HCT116 (cell line): ENCODE data around the gene RAP1GAP2. TPM values are rescaled to one million over a fixed set of nuclear protein-coding genes. Genes with fewer than 3 reads are reported as not detected.
A peak's percentile ranks its signal among the peaks of the same experiment; 100 is the strongest.

ENCODE experiments used
- ATAC-seq: fragments of 200-7000 bp; cut with Tn5 transposase; 2 replicates; pipeline ENCODE4 v1.9.1; 2020; ENCODE audit warnings: mild to moderate bottlenecking, moderate library complexity
- BruUV-seq: library from RNA; stranded (reverse); fragments of 400-500 nt; replicated peaks from 2 replicates; lab custom pipeline; 2021; lab: Mats Ljungman, UMichigan
- CTCF ChIA-PET: fragments of 300-600 bp; sonication (Branson Sonifier 250); formaldehyde crosslinking; loops from one replicate; lab custom pipeline; 2021; ENCODE audit warnings: antibody characterized with exemption; lab: Charles Lee
- POLR2A ChIA-PET: fragments of 300-600, 350-600 bp; sonication (Branson Sonifier 250); formaldehyde crosslinking; loops from one replicate; lab custom pipeline; 2021; ENCODE audit warnings: antibody characterized with exemption; lab: Charles Lee
- RAD21 ChIA-PET, 2 experiments: fragments of 300-600 bp; sonication (Branson Sonifier 250); formaldehyde crosslinking; loops; one replicate each; lab custom pipeline; 2023; ENCODE audit warnings: low total read pairs in 2 of 2; ENCODE audit not compliant: uncharacterized antibody in 2 of 2, unreplicated experiment in 2 of 2, low non-redundant PET in 1 of 2; lab: Charles Lee
- DNase-seq: peaks from one replicate; pipeline ENCODE4 v3.0.0-alpha.2; 2010; ENCODE audit warnings: low read depth, low spot score
- H2AFZ ChIP-seq: fragments of 200-600 bp; shearing (Covaris generic), sonication (generic); 2 replicates; pipeline ENCODE4 v1.6.1; 2017; ENCODE audit warnings: low read depth, mixed run types, mixed read lengths, antibody characterized with exemption, low read length; ENCODE audit not compliant: poor library complexity, severe bottlenecking
- H3K27ac ChIP-seq: 2 replicates; pipeline ENCODE4 v1.5.1; 2012; ENCODE audit warnings: low read depth, low read length
- H3K27me3 ChIP-seq: fragments of 200-600 bp; sonication (generic); 2 replicates; pipeline ENCODE4 v1.6.1; 2016; ENCODE audit warnings: mixed run types, low read length, mixed read lengths; ENCODE audit not compliant: insufficient read depth
- H3K36me3 ChIP-seq, 2 experiments: fragments of 200-500 bp in 1 of 2; fragments of 200-600 bp in 1 of 2; sonication (Bioruptor generic) in 1 of 2; sonication (generic) in 1 of 2; 2 replicates each; pipeline versions ENCODE4 v1.5.1 to v1.6.1; 2014 to 2016; ENCODE audit warnings: low read length in 2 of 2, inconsistent platforms in 1 of 2, mixed read lengths in 1 of 2, mixed run types in 1 of 2; ENCODE audit not compliant: insufficient read depth in 2 of 2, control insufficient read depth in 1 of 2
- H3K4me1 ChIP-seq, 2 experiments: fragments of 200-600 bp in 1 of 2; sonication (generic) in 1 of 2; 2 replicates each; pipeline versions ENCODE4 v1.5.1 to v1.6.1; 2012 to 2017; ENCODE audit warnings: low read length in 2 of 2, inconsistent platforms in 1 of 2, mild to moderate bottlenecking in 1 of 2, mixed read lengths in 1 of 2, mixed run types in 1 of 2, moderate library complexity in 1 of 2; ENCODE audit not compliant: insufficient read depth in 2 of 2, control insufficient read depth in 1 of 2
- H3K4me2 ChIP-seq: fragments of 200-600 bp; sonication (generic); 2 replicates; pipeline ENCODE4 v1.6.1; 2017; ENCODE audit warnings: mixed run types, low read length, mixed read lengths
- H3K4me3 ChIP-seq, 2 experiments: fragments of 200-600 bp in 1 of 2; sonication (generic) in 1 of 2; replicated peaks in 1 of 2; 2 replicates each; pipeline ENCODE4 v1.5.1; 2011 to 2016; ENCODE audit warnings: low read length in 2 of 2, control low read depth in 1 of 2, low read depth in 1 of 2, mild to moderate bottlenecking in 1 of 2, mixed read lengths in 1 of 2, mixed run types in 1 of 2
- H3K79me2 ChIP-seq: fragments of 200-600 bp; sonication (generic); 2 replicates; pipeline ENCODE4 v1.6.1; 2017; ENCODE audit warnings: mild to moderate bottlenecking, mixed run types, low read length, moderate library complexity, mixed read lengths; ENCODE audit not compliant: insufficient read depth
- H3K9ac ChIP-seq: fragments of 200-600 bp; sonication (generic); 2 replicates; pipeline ENCODE4 v1.6.1; 2016; ENCODE audit warnings: low read length, mixed read lengths
- H3K9me2 ChIP-seq: fragments of 200-600 bp; sonication (generic), shearing (Covaris generic); 2 replicates; pipeline ENCODE4 v1.6.1; 2017; ENCODE audit warnings: mixed run types, mild to moderate bottlenecking, moderate library complexity; ENCODE audit not compliant: insufficient read depth
- H3K9me3 ChIP-seq, 2 experiments: fragments of 200-500 bp in 1 of 2; fragments of 200-600 bp in 1 of 2; sonication (Bioruptor generic) in 1 of 2; sonication (generic) in 1 of 2; 2 replicates each; pipeline ENCODE4 v1.6.1; 2014 to 2017; ENCODE audit warnings: low read length in 2 of 2, mixed read lengths in 2 of 2, inconsistent platforms in 1 of 2, low read depth in 1 of 2, mild to moderate bottlenecking in 1 of 2, mixed run types in 1 of 2, moderate library complexity in 1 of 2; ENCODE audit not compliant: control insufficient read depth in 1 of 2, insufficient read depth in 1 of 2
- H4K20me1 ChIP-seq: fragments of 200-600 bp; sonication (generic), shearing (Covaris generic); 2 replicates; pipeline ENCODE4 v1.6.1; 2017; ENCODE audit warnings: mixed run types, mild to moderate bottlenecking, moderate library complexity; ENCODE audit not compliant: insufficient read depth
- CBX3 ChIP-seq: IDR thresholded peaks from 2 replicates; pipeline ENCODE4 v1.6.1; 2012; ENCODE audit warnings: low read depth
- EGR1 ChIP-seq: IDR thresholded peaks from 2 replicates; pipeline ENCODE4 v1.6.1; 2012; ENCODE audit warnings: low read depth
- EZH2 ChIP-seq: fragments of 200-600 bp; sonication (generic); IDR thresholded peaks from 2 replicates; pipeline ENCODE4 v1.6.1; 2017; ENCODE audit warnings: antibody characterized with exemption, mixed run types
- FOSL1 ChIP-seq: IDR thresholded peaks from 2 replicates; pipeline ENCODE4 v1.6.1; 2012; ENCODE audit warnings: low read depth
- JUND ChIP-seq: IDR thresholded peaks from 2 replicates; pipeline ENCODE4 v1.6.1; 2012
- POLR2A ChIP-seq: IDR thresholded peaks from 2 replicates; pipeline ENCODE4 v1.7.0; 2011; ENCODE audit warnings: borderline replicate concordance; ENCODE audit not compliant: insufficient read depth, insufficient read length; ENCODE audit errors: extremely low read depth
- POLR2AphosphoS5 ChIP-seq: IDR thresholded peaks from 2 replicates; pipeline ENCODE4 v1.6.1; 2011; ENCODE audit warnings: mild to moderate bottlenecking, low read depth, low read length, moderate library complexity
- RAD21 ChIP-seq: IDR thresholded peaks from 2 replicates; pipeline ENCODE4 v1.6.1; 2012; ENCODE audit warnings: low read depth, mild to moderate bottlenecking
- SIN3A ChIP-seq: IDR thresholded peaks from 2 replicates; pipeline ENCODE4 v1.6.1; 2012; ENCODE audit warnings: low read depth
- SP1 ChIP-seq: IDR thresholded peaks from 2 replicates; pipeline ENCODE4 v1.6.1; 2012; ENCODE audit warnings: low read depth
- SRF ChIP-seq: IDR thresholded peaks from 2 replicates; pipeline ENCODE4 v1.6.1; 2012; ENCODE audit warnings: low read depth
- YY1 ChIP-seq: IDR thresholded peaks from 2 replicates; pipeline ENCODE4 v1.6.1; 2011; ENCODE audit warnings: low read length, low read depth, moderate library complexity, mild to moderate bottlenecking; ENCODE audit not compliant: insufficient replicate concordance; ENCODE audit errors: extremely low read depth
- ZFX ChIP-seq: fragments of 450-650 bp; IDR thresholded peaks from 2 replicates; pipeline ENCODE4 v1.6.1; 2017
- ZNF274 ChIP-seq: fragments of 200-500 bp; sonication (Bioruptor generic); IDR thresholded peaks from 2 replicates; pipeline ENCODE4 v1.6.1; 2014; ENCODE audit warnings: mild to moderate bottlenecking, low read depth, low read length, inconsistent platforms
- intact Hi-C: fragments of 100-400 bp; cut with micrococcal nuclease; formaldehyde crosslinking; loops from 2 replicates; pipeline ENCODE4 v1.10.0; 2022
- total RNA-seq: library from RNA; stranded (reverse); gene quantifications from one replicate; pipeline ENCODE4 v1.2.1, GENCODE V29; 2021; ENCODE audit not compliant: unreplicated experiment
- TF ChIP-seq, protein P1 (sequence below), 3 experiments: fragments of 200-600 bp in 1 of 3; sonication (generic) in 1 of 3; IDR thresholded peaks in 2 of 3; conservative IDR thresholded peaks in 1 of 3; 2 replicates each; pipeline ENCODE4 v1.5.1; 2012 to 2017; ENCODE audit warnings: low read depth in 2 of 3, low read length in 2 of 3, antibody characterized with exemption in 1 of 3, borderline replicate concordance in 1 of 3, control low read depth in 1 of 3, mild to moderate bottlenecking in 1 of 3, mixed read lengths in 1 of 3, mixed run types in 1 of 3, moderate library complexity in 1 of 3; ENCODE audit not compliant: insufficient read depth in 1 of 3
- TF ChIP-seq, protein P2 (sequence below): IDR thresholded peaks from 2 replicates; pipeline ENCODE4 v1.6.1; 2012
- TF ChIP-seq, protein P3 (sequence below): IDR thresholded peaks from 2 replicates; pipeline ENCODE4 v1.6.1; 2012

RAP1GAP2 gene
- total RNA-seq, 1 experiment from 2014 or later, result 54.6 TPM

DNA sequence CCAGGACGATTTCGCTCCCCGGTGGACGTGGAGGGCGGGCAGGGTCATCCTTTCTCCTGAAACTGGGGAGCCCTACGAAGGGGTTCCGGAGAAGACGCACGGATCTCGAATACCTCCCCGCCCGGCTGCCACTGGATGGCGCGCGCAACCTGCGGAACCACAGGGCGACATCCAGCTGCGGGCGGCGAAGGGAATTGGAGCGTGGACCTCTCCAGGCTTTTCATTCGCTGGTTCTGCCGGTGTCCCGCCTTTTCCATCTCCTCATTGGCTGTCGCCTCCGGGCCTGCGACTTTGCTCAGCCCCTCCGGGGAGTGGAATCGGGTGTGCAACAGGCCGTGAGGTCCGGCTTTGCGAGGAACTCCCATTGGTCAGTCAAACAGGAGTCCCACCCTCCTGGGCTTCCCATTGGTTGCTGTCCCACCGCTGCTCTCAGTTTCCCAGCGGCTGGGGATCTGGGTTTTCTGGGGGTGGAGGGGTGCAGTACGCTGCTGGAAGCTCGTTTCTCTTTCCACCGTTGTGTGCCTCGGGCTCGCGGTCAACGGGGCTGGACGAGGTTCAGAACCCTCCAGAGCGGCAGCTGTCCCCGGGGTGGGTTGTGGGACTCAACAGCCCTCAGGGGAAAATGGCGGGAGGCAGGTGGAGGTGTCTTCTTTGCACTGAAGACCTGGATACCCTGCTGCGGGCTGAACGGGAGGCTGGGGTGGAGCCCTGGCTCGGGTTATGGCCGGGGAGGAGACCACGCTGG, 252.7 kb downstream of the RAP1GAP2 start:
- H3K4me1 ChIP-seq, result peaks cover 5 to 17% of the 10 kb centered on the region in 2 experiments; a peak in 3 of 4 replicates
- peaks cover 0 to 6% of the 10 kb centered on the region in 2 experiments; a peak in 2 of 4 replicates for H3K9me3 ChIP-seq
- TF ChIP-seq FOSL1, result no peak
- TF ChIP-seq, protein P1, sequence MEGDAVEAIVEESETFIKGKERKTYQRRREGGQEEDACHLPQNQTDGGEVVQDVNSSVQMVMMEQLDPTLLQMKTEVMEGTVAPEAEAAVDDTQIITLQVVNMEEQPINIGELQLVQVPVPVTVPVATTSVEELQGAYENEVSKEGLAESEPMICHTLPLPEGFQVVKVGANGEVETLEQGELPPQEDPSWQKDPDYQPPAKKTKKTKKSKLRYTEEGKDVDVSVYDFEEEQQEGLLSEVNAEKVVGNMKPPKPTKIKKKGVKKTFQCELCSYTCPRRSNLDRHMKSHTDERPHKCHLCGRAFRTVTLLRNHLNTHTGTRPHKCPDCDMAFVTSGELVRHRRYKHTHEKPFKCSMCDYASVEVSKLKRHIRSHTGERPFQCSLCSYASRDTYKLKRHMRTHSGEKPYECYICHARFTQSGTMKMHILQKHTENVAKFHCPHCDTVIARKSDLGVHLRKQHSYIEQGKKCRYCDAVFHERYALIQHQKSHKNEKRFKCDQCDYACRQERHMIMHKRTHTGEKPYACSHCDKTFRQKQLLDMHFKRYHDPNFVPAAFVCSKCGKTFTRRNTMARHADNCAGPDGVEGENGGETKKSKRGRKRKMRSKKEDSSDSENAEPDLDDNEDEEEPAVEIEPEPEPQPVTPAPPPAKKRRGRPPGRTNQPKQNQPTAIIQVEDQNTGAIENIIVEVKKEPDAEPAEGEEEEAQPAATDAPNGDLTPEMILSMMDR (IDR thresholded peaks at IDR 0.05 in 2 of 3, conservative IDR thresholded peaks at IDR 0.05 in 1 of 3; ENCODE audit: borderline replicate concordance in 1 of 3, insufficient read depth in 1 of 3, low read depth in 2 of 3, low read length in 2 of 3), result peak; percentile 50 to 78 (median 74)
- no peak for TF ChIP-seq SIN3A
- no peak for TF ChIP-seq ZNF274
- peak; percentile 41 for TF ChIP-seq YY1
- TF ChIP-seq EGR1, result no peak
- TF ChIP-seq, protein P2, sequence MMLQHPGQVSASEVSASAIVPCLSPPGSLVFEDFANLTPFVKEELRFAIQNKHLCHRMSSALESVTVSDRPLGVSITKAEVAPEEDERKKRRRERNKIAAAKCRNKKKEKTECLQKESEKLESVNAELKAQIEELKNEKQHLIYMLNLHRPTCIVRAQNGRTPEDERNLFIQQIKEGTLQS, result no peak
- no peak for TF ChIP-seq EZH2
- TF ChIP-seq POLR2AphosphoS5, result peak; percentile 75
- TF ChIP-seq POLR2A, result peak; percentile 28
- no peak for TF ChIP-seq JUND
- no peak for TF ChIP-seq ZFX
- TF ChIP-seq SP1, result peak; percentile 98
- TF ChIP-seq, protein P3, sequence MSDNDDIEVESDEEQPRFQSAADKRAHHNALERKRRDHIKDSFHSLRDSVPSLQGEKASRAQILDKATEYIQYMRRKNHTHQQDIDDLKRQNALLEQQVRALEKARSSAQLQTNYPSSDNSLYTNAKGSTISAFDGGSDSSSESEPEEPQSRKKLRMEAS, result no peak
- peak; percentile 78 for TF ChIP-seq CBX3
- no peak for TF ChIP-seq SRF
- TF ChIP-seq RAD21, result peak; percentile 96
- no TSS peak for BruUV-seq
- DNase-seq (peak; percentile 98), ATAC-seq (peak; percentile 99)
- no peaks in the 10 kb centered on the region for H3K79me2 ChIP-seq
- H3K4me2 ChIP-seq, result peak overlapping the region; percentile 92
- H3K9ac ChIP-seq, result peak overlapping the region; percentile 60
- intact Hi-C loops, result loop anchor here (5.0 to 10.0 kb wide), 2 partner anchors 486 to 598 kb away; no protein-coding TSS in a partner anchor
- H3K27me3 ChIP-seq, result no peaks in the 10 kb centered on the region
- no peaks in the 10 kb centered on the region for H3K36me3 ChIP-seq
- POLR2A ChIA-PET, result no interaction called here
- peak overlapping the region; percentile 70 to 71 for H3K4me3 ChIP-seq
- H2AFZ ChIP-seq, result peak overlapping the region; percentile 95
- H4K20me1 ChIP-seq, result no peaks in the 10 kb centered on the region
- no peaks in the 10 kb centered on the region for H3K9me2 ChIP-seq
- CTCF ChIA-PET, result interaction anchor here (0.8 to 1.9 kb wide), 10 partner anchors 9 to 797 kb away, joined by 3 to 22 read pairs (median 4); partner anchors contain the start of genes CTNS, NCBP3 and SHPK
- RAD21 ChIA-PET, result no interaction called here
- peak overlapping the region; percentile 47; the same call in 1 of the 2 replicates for H3K27ac ChIP-seq
